GM19438 (cell line): Measurements from ENCODE around the gene PSTPIP1.
"Not testable (repeated sequence)": the region's sequence is repeated elsewhere in the genome, so short reads cannot be mapped to it uniquely, and the experiment has no call there.

Source experiments
- ATAC-seq: cut with Tn5 transposase; IDR thresholded peaks from one replicate; pipeline ENCODE4 v1.9.1; 2021; ENCODE audit warnings: low read depth; ENCODE audit not compliant: unreplicated experiment

PSTPIP1 gene

GRCh38 chr15:76994971-76995945 lies at the start of gene PSTPIP1:
Gene PSTPIP1, plus strand, starts transcription at chr15:76995126. Its CDS starts 448 bp downstream, at chr15:76995574.
- no peak for ATAC-seq

- ATAC-seq, result no peak
Measured at GRCh38 chr15:76945494-76946093, 49.3 kb upstream of the PSTPIP1 start.

DNA sequence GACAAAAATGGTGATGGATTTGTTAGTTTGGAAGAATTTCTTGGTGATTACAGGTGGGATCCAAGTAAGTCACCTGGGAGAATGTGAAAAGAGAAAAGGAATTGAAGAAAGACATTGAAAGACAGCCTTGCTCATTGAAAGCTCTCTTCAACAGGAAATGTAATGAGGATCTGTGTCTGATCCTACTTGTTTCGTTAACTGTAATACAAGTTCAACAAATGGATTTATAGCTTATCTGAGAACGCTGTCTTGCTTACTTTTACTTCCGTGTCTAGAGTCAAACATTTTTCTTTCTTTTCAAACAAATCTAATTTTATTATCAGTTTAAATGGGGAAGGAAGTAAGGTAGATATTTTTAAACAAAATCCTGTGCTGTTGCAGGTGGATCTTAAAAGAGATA lies 47.5 kb upstream of the PSTPIP1 start:
- ATAC-seq, result no peak

GRCh38 chr15:76951220-76951619 lies 43.7 kb upstream of the PSTPIP1 start:
- ATAC-seq, result no peak

DNA sequence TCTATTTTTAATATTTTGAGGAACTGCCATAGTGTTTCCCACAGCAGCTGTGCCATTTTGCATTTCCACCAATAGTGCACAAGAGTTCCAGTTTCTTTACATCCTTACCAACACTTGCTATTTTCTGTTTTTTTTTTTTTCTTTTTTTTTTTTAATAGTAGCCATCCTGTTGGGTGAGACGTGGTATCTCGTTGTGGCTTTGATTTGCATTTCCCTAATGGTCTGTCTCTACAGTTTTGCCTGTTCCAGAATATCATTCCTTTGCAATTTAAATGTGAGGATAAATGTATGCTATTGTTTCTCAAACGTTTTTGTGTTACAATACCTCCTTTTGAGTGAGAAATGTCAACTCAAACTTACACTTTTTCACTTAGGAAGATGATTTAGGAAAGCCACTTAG lies 41.0 kb upstream of the PSTPIP1 start:
- ATAC-seq, result no peak

GRCh38 chr15:76954744-76955143 lies 40.2 kb upstream of the PSTPIP1 start:
- ATAC-seq, result no peak

- ATAC-seq, result no peak
Measured at GRCh38 chr15:76961268-76962011, 33.5 kb upstream of the PSTPIP1 start.

GRCh38 chr15:76962337-76963013 lies 32.5 kb upstream of the PSTPIP1 start:
- no peak for ATAC-seq

DNA sequence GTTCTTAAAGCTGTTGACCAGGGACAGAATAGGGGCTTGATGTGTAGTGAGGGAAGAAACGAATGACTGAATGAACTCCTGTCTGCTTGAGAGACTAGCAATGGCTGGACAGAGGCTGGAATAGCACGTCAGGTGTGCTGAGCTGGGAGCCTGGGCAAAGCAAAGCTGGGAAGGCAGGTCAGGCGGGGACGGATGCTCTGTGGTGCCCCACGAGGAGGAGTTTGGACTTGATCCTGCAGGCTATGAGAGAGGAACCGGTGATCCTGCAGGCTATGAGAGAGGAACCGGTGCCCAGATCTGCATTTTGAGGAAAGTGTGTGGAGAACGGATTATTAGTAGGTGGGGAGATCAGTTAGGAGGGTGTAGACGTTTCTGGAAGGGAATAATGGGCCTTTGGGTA lies 31.3 kb upstream of the PSTPIP1 start:
- ATAC-seq, result no peak

DNA sequence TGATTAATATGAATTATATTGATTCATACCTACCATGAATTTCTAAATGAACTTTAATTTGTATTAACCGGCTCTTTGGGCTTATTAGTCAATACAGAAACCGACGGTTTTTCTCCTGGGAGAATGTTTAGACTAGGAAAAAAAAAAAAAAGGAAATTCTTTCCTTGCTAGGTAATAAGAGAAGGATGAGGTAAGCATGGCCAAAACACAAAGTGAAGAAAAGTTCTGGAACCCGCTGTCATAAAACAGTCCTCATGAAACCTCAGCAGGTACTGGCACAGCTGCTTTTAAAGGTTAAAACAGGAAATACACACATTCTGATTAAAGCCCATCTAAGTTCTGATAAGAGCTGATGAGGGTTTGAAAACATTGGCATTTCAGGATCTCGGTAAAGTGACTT lies 30.8 kb upstream of the PSTPIP1 start:
- ATAC-seq, result no peak

GRCh38 chr15:76966051-76966450 lies 28.9 kb upstream of the PSTPIP1 start:
- ATAC-seq, result not testable (repeated sequence)

GRCh38 chr15:76967067-76967466 lies 27.9 kb upstream of the PSTPIP1 start:
- no peak for ATAC-seq

GRCh38 chr15:76968306-76968705 lies 26.6 kb upstream of the PSTPIP1 start:
- ATAC-seq, result no peak

DNA sequence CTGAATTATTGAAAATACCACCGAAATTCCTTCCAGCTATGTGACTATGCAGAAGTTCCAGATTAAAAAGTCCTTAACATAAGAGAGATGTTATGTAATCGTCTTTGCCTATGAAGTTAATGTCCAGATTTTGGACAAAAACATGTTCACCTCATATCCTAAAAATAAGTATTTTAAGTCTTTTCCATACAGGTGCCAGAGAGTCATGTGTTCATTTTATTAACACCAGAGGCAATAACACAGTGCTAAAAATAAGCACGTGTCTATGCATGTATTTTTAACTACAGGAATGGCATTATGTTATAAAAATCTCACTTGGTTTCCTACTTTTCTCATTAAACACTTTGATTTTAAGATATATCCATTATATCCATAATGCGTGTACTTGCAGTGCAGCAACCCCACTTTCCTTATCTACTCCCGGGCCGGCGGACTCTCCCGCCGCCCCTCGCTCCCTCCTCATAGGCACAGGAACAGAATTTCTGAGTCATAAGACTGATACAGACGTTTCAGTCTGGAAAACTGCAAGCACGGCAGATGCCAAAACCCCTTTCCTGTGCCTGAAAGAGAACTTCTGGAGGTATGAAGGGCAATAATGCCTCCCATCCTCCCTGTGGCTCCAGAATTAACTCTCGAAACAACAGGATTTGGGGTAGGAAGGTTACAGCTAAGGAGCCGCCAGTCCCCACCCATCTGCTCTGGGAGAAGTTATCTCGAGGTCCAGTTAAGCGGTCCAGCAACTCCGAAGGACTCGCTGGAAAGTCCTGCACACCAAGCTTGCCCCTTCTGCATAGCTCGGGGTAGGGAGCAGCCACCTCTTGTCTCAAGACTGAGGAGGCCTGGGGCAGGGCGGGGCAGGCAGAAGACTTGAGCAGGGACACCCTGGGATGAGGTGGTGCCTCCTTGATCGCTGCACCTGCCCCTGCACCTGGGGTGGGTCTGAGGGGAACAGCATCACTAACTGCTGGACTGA lies 22.3 kb upstream of the PSTPIP1 start:
- ATAC-seq, result no peak

DNA sequence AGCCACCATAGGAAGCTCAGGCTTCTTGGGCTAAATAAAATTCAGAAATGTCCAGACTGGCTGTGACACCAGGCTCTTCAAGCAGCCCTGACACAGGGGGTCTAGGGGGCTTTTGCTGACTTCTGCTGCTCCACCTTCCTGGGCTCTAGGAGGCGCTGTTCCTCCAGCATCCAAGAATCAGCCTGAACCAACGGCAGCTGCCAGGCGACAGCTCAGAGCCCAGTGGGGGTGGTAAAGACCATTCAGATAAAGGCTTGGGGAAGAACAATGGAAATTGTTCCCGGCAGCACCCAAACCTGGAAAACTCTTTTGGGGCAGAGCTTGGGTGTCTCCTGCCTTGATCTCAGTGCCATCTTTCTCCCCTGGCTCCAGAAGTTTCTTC lies 21.6 kb upstream of the PSTPIP1 start:
- ATAC-seq, result no peak

DNA sequence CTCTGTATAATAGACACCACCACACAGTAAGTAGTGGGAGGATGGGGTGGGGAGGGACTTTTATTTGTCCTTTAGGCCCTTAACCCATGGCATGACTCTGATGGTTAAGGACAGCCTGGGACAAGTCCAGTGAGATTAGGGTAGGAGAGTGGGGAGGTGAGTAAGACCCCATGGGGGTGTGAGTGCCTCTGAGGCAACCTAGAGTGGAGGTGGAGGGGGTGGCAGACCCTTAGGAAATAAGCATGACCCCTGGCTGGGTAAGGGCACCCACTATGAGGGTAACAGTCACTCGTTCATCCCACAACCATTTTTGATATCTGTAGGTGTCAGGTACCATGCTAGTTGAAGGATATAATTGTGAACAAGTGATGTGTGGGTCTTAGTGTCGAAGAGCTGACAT lies 21.0 kb upstream of the PSTPIP1 start:
- no peak for ATAC-seq

DNA sequence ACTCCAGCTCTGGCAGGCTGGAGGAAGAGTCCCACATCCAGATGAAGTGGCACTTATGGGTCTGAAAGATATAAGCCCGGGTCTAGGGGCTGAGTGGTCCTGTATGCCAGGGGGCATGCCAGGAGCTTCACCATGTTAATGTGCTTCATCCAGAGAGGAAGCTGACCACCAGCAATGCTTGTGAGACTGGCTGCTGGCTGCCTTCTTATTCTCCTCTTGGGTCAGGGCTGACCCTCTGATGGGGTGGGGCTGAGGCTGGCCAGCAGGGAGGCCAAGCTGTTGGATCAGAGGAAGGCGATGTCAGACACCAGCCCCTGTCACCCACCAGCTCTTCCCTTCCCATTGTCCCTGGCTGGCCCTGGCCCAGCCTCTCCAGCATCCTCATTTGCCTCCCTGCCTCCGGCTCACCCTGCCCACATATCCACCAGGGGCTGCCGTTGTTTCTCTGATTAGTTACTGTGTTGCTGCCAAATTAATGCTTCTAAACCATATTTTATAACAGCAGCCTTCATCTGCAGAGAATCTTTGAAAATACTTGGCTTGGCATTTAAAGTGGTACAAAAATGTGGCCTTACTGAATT lies 20.4 kb upstream of the PSTPIP1 start:
- no peak for ATAC-seq

DNA sequence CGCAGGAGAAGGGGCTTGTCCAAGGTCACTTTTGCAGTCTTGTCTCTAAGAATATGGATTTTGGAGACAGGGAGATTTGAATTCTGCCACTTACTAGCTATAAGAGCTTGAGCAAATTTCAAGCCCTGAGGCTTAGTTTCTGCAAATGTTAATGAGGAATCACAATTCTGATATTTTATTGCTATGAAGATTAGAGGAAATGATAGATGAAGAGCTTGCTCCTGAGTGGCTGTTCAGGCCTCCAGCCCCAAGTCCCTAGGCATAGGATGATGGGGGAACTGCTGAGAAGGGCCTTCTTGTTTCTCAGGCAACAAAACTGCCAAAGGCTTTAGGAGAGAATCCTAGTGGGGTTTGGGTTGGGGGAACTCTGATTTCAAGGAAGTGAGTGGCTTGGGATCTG lies 18.8 kb upstream of the PSTPIP1 start:
- no peak for ATAC-seq

DNA sequence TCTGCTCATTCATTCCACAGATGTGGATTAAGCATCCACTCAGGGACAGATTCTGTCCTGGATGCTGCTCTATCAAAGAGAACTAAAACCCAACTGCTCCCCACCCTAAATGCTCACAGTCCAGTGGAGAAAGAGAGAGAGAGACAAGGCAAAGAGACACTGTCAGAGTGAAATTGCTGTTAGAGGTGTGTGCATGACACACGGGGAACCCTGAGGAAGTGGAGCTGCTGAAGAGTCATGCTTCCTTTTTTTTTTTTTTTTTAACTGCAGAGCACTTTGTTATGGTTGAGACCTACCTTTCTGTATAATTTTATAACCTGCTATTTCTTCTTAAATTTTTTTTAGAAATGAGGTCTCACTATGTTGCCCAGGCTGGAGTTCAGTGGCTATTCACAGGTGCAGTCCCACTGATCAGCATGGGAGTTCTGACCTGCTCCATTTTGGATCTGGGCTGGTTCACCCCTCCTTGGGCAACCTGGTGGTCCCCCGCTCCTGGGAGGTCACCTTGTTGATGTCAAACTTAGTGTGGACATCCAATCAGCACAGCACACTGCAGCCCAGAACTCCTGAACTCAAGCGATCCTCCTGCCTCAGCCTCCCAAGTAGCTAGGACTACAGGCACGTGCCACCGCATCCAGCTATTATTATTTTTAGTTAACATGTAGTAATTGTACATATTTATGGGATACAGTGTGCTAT lies 18.2 kb upstream of the PSTPIP1 start:
- ATAC-seq, result no peak
